HG03460 (cell line): ENCODE results near the gene APOA1.

ENCODE experiments used
- ATAC-seq: cut with Tn5 transposase; IDR thresholded peaks from one replicate; pipeline ENCODE4 v1.9.1; 2021; ENCODE audit not compliant: unreplicated experiment

Gene APOA1

DNA sequence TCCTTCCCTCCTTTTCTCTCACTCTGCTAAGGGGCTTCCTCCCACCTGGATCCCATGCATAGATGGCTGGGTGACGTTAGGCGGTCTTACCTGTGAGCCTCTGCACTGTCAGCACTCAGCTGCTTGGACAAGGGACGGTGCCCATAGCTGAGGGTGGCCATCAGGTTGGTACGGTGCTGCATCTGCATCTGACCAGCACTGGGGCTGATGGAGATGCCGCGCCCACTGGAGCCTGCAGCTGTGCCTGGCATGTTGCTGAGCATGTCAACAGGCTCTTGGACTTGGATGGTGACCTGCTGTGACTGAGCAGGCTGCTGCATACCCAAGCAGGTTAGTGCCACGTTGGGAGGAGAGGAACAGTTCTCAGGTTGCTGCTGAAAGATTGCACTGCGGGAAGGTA lies 21.8 kb upstream of the APOA1 start:
- no peak for ATAC-seq

DNA sequence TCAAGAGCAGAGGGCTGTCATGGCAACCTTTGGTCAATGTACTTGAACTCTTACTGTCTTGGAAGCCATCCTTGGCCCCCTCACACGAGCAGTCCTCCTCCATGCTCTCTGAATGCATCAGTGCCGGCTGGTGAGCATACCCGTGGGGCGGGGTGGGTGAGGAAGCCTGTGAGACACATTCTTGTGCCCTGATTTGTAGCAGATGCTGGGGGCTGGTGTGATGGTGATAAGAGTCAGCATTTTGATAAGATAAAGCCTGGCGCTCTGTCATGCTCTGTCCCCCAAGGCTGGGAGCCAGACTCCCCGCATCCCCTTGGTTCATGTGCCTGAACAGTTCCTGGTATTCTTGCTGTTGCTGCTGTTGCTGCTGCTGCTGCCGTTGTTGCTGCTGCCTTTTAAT lies 20.5 kb upstream of the APOA1 start:
- no peak for ATAC-seq

DNA sequence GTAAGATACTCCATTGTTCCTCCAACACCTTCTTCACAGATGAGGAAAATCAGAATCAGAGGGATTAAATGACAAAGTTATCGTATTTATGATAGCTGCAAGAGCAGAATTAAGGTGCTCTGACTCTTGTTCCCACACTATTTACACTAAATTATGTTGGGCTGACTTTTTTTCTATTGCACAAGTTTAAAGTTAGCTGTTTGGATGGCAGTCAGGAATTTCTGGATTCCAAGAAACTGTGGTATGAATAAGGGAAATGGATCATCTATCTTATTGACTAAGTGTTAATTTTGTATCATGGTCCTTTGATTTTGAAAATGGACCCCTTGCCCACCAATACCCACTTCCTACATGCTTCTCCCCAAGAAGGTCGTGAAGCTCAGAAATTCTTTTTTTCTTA lies 19.9 kb upstream of the APOA1 start:
- no peak for ATAC-seq

DNA sequence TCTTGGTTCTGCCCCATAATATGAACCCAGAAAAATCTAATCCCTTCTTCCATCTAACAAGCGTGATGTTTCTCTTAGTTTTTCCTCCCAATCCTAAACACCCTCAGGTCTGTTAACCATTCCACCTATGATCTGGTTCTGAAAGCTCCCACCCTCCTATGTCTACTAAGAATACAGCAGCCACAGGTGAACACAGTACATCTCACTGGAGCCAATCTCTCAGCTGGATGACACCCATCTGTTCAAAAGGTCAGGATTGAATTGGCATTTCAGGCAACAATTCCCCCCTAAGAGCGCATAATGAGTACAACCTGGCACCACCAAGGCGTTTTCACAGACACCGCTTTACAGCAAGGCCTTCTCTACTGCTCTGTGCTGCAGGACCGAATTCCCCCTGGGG lies 19.0 kb upstream of the APOA1 start:
- ATAC-seq, result no peak

DNA sequence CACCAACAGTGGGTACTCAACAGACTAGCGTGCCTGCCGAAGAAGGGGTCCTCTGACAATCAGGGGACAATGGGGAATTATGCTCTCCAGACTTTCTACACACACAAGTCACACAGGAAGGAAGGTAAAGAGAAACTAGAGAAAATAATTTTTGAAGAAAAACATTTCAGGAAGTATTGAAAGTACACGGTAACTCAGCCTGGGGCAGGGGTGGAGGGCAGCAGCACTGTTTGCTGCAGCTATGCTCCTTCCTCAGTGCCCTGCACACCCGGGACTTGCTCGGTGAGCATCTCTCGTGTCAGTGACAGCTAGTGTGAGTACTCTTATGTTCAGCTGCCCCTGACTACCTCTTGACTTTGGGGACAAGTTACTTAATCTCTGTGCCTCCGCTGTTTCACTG lies 18.0 kb upstream of the APOA1 start:
- ATAC-seq, result no peak

DNA sequence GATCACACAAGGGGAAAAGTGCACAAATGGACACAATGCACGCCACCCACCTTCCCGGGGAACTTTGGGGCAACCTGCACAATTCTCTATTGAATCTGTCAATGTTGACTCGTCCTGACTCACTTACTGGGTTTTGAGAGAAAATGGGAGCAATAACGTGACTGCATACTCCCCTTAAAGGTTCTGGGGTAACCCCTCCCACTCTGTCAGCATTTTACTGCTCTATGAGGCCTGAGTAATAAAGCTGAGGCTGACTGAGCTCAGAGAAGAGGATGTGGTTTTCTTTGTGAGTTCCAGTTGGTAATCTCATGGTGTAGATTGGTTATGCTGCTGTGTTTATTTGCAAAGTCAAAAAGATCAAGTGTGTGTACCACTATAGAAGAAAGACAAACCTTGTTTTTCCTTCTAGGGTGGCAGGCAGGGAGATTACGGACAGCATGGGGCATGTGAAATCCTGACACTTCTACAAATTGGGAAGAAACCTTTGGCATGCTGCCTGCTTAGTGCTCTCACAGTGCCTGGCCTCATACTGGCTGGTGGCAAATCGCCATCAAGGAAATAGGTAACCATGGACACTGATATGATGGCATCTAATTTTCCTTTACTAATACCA lies 16.1 kb upstream of the APOA1 start:
- peak; percentile 92 for ATAC-seq

DNA sequence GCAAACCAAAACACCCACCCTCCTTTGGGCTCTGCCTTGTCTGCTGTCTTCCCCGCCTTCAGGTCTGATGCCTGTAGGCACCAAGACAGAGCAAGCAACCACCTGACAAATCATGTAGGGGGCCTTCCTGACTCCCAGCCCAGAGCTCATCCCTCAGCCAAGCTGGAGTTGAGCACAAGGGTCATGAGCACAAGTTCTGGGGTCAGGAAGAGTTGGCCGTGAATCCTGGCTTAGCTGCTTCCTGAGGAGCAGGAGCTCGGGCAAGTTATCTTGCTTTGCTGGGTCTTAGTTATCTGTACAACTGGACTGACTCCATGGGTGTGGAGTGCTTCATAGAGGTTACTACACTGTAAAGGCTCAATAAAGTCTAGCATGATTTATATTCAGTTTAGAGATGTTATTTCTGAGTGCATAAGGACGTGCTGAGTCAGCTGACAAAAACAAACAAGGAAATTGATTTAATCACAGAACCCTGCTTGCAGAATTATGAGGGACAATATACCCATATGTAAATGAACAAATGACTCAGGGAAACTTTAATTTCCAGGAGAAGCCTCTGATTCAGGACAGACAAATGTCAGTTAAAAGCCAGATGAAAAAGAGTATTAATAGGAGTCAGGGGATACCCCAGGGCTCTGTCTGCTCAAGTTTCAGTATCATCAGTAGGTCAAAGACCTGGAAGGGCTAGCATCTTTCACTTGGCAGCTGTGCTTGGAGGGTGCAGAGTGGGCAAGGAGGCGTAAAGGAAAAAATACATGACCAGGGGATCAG lies 15.0 kb upstream of the APOA1 start:
- no peak for ATAC-seq

DNA sequence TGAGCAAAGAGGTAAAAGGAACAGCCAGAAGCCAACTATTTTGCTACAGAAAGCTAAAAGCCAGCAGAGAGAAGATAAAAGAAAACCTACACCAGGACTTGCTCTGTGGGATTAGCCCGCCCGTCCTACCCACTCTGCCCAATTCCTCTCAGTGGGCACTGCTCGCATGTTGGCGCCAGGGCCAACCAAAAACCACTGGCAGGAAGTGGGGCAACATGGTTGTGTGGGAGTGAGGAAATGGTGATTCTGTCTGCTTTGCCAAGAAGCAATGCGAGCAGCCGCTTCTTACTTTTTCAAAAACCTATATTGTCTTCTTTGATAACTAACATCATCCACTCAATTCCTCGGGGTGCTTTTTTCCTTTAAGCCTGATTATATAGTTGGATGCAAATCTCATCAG lies 14.2 kb upstream of the APOA1 start:
- ATAC-seq, result no peak

DNA sequence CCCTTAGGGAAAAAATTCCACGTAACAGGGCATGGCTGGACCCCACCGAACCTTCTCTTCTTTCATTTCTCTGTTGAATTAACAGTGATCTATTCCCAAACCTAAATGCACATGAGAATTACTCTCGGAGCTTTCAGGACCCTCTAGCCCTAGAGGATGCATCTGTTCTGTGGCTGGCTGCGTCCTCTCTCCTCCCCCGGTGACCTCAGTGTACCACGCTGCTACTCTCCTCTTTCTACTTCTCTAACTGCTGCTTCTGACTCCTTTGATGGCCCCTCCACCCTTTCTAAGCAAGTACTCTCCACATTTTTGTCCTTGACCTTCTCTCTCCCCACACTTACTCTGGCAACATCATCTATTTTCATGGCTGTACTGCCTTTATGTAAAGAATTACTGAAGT lies 12.1 kb upstream of the APOA1 start:
- ATAC-seq, result no peak

DNA sequence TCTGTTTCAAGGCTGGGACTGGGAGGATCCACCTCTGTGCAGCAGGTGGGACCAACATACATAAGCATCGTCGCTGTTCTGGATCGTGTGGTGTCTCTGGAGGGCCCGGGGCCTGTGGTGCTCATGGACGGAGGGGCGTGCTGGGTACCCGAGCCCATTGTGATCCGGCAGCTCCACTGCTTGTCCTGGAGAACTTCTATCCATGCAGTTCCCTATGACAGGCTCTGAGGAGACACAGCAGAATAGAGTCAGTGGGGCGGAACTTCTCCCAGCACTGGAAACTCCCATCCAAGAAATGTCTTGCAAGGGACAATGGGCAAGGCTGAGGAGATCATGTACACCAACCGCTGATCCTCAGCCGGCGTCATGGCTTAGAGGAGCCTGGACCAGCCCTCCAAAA lies 11.6 kb upstream of the APOA1 start:
- no peak for ATAC-seq

DNA sequence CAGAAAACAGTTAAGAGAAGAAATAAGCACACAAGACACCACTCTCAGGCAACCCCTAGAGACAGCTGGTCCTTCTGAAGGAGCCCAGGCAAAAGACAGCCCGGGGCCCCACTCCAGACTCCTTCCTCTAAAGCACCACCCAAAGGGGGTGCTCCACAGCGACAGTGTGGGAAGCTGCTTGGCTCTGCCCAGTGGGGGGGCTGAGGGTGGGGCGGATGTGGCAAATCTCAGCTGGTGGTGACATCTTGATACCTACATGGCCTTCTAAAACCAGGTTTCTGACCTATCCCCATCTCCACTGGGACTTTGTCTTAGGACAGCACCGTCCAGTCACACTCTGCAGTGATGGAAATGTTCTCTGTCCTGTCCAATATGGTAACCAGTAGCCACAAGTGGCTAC lies 10.2 kb upstream of the APOA1 start:
- no peak for ATAC-seq

DNA sequence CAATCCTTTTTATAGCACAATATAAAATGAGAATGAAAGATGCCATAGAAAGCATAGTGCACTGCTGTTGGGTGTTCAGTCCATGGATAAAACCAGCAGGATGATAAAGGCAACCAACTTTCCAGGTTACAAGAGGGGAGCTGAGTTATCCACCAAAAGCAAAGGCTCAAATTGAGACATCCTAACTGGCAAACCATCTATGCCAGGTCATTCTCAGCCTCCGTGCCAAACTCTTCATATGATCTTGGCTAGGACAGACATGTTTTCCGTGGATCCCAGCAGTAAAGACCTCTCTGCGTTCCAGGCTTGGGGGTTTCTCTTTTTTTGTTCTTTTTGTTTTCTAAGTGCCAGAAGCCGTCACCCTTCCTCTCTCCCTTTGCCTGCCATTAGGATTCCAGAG lies 7.3 kb upstream of the APOA1 start:
- ATAC-seq, result no peak

DNA sequence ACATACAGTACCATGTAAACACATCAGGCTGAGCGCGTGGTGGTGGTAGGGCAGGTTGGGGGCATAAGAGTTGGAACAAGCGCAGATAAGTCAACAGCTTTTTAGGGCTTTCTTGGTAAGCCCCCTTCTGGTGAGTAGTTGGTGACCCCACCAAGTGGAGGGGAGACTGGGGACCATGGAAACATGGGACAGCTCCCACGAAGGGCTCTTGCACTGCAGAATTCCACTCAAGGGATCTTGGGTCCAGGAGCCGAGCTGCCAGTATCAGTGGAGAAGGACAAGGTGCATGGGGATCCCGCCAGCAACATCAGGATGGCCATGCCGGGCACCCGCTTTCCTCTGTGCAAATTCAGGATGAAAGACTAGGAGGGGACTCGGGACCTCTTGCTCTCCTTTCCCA lies 6.2 kb upstream of the APOA1 start:
- ATAC-seq, result no peak

DNA sequence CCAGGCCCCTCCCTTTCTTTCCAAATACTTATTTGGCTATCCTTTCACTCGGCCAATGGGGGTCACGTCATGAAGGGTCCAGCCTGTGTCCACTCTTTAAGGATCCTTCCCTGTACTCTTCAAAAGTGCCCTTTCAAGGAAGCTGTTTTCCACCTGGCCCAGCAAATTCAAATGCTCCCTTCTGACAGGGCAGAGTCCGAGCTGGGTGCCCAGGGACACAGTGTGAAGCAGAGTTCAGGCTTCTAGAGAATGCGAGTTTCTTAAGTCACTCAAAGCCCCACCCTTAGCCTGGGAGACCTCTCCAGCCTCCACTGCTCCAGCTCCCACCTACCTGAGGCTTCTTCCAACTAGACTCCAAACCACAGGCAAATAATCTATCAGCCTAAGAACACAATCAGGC lies 5.5 kb upstream of the APOA1 start:
- no peak for ATAC-seq

DNA sequence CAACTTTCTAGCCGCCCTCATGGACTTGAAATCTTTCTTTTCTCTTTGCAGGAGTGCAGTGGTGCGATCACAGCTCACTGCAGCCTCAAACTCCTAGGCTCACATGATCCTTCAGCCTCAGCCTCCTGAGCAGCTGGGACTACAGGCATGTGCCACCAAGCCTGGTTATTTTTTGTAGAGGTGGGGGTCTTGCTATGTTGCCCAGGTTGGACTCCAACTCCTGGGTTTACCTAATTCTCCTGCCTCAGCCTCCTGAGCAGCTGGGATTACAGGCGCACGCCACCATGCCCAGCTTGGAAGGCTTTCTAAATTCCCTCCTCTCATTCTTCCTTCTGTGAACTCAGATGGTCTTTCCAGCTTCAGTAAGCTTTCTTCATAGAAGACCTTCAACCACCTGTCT lies 4.7 kb upstream of the APOA1 start:
- no peak for ATAC-seq

DNA sequence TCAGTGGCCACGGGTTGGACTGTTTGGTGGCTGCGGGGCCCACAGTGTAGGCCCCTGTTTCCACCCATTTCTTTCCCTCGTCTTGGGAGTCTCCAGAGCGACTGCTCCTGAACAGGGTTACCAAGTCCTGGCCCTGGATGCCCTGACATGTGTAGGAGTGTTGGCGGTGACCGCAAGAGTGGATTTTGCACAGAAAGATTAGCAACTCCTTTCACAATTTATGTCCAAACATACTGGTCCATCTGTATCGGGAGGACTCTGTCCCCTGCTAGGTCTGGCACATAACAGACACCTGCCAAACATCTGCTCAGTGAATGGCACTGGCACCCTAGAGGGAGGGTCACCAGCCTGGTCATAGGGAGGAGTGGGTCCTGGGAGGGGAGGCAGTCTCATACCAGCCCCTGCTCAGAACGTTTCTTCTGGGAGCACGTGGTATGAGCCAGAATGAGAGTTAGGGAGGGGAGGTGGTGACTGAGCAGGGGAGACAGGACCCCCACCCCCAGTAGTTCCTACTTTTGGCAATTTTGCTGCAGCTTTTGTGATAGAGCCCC lies 3.4 kb upstream of the APOA1 start:
- no peak for ATAC-seq

DNA sequence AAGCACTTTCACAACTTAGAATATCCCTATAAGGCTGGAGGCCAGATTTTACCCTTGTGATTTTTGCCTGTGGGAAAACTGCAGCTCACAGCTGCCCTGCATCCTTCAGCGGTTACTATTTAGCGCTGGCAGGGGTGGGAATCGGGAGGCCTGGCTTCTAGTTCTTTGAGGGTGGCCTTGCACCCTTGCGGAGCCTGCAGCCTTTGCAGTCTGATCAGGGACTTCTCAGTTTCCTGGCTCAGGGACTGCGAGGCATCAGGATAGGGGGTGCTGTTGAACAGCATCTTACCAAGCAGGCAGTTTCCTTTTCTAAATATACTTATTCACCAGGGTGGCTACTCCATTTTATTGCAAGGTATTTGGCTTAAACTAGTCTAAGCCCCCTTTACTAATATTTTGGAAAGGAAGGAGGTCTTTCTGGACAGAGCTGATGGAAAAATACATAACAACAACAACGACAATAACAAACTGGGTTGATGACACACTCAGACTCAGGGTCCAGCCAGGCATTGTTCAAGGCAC lies 2.9 kb upstream of the APOA1 start:
- no peak for ATAC-seq

DNA sequence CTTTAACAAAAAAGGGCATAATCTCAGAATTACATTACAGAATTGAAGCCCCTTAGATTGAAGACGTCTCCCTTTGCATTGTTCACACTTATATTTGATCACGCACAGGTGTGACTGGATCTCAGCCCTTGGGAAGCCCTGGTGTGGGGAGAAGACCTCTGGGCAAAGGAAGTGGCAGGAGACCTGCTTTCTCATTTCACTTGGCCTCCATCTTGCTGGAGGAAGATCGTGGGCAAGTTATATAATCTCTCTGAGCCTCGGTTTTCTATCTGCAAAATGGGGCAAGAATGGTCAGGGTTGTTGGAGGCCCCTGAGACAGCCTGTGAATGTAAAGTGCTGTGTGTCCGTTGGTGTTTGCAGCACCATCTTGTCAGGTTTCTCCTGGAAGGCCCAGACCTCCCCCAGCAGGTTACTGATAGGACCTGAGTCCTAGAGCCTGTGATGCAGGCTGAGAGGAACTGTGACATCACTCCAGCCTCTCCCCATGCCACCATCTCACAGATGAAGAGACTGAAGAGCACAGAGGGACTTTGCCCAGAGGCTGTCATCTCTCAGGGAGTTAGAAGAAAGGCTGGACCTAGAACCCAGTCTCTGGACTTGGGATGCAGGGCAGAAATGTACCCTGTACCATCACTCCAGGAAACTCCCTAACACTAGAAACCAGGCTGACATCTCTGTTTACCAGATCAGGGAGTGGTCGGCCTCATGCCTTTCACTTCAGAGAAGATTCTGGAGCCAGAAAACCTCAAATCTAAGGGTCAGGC lies 1.1 kb upstream of the APOA1 start:
- no peak for ATAC-seq

DNA sequence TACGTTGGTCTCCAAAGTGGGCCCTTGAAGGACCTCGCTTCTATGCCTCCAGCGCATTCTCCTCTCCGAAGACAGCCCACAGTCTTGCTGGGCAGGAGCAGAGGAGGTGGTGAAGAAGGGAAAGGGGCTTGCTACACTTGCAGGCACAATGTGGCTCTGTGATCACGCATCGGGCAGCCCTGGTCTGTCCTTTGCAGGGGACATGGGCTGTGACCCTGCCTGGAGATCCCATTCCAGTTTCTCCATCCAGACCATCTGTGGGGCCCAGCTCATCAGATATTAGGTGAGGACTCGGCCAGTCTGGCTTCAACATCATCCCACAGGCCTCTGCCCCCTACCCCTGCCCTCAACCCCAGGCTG lies 810 bp downstream of the APOA1 start:
- no peak for ATAC-seq

DNA sequence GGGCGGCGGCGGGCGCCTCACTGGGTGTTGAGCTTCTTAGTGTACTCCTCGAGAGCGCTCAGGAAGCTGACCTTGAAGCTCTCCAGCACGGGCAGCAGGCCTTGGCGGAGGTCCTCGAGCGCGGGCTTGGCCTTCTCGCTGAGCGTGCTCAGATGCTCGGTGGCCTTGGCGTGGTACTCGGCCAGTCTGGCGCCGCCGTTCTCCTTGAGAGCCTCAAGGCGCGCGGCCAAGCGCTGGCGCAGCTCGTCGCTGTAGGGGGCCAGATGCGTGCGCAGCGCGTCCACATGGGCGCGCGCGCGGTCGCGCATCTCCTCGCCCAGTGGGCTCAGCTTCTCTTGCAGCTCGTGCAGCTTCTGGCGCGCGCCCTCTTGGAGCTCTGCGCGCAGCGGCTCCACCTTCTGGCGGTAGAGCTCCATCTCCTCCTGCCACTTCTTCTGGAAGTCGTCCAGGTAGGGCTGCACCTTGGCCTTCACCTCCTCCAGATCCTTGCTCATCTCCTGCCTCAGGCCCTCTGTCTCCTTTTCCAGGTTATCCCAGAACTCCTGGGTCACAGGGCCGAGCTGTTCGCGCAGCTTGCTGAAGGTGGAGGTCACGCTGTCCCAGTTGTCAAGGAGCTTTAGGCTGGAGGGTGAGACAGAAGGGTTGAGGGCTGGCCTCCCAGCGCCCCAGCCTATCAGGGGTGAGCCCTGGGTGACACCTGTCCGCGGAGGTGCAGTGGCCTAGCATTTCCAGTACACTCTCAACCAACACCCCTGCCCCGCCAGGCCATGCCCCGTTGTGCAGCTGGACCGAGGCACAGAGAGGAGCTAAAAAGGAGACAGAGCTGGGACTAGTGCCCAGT lies 1.4 kb downstream of the APOA1 start:
- ATAC-seq, result peak; percentile 74
